ENCODE results near the gene RASA3. TPM values are rescaled to one million over a fixed set of nuclear protein-coding genes. Genes with fewer than 3 reads are reported as not detected.

RASA3 gene
- total RNA-seq, 1 experiment from 2014 or later: 18.6 TPM

DNA sequence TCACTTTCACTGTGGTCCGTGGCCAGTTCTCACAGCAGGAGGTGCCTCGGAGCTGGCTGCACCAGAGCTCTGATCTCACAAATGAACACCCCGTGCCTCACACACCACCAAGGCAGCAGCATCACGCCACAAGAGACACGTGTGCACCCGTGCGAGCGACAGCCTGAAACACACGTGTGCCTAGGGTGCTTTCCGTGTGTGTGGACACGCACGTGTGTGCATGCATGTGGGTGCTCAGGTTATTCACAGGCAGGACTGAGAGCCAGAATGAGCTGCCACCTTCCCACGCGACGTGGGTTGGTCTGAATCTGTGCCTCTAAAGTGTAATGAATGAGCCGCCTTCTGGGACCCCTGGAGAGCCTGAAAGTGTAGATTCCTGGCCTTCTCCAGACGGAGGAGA is 90.9 kb downstream of the RASA3 start:
- H3K9me2 ChIP-seq (ENCODE audit: insufficient read depth): no peaks in the 10 kb centered on the region
- no peak overlapping the region for H2AFZ ChIP-seq (ENCODE audit: low read depth, low read length, poor library complexity, severe bottlenecking)
- no peaks in the 10 kb centered on the region for H3K36me3 ChIP-seq (ENCODE audit: control insufficient read depth in 1 of 2, insufficient read depth in 2 of 2, low read length in 2 of 2)
- H3K4me1 ChIP-seq (ENCODE audit: control insufficient read depth in 1 of 2, insufficient read depth in 2 of 2, low read length in 2 of 2): peaks cover 4 to 13% of the 10 kb centered on the region in 2 experiments; a peak in 3 of 4 replicates
- TF ChIP-seq POLR2A (IDR thresholded peaks at IDR 0.05; ENCODE audit: borderline replicate concordance, extremely low read depth, insufficient read depth, insufficient read length) (no peak), EGR1 (IDR thresholded peaks at IDR 0.05; ENCODE audit: low read depth) (no peak), POLR2AphosphoS5 (IDR thresholded peaks at IDR 0.05; ENCODE audit: low read depth, low read length) (no peak), ZNF274 (IDR thresholded peaks at IDR 0.05; ENCODE audit: low read depth, low read length) (no peak), EZH2phosphoT487 (IDR thresholded peaks at IDR 0.05; ENCODE audit: borderline replicate concordance) (no peak), JUND (IDR thresholded peaks at IDR 0.05) (no peak), CBX3 (IDR thresholded peaks at IDR 0.05; ENCODE audit: low read depth) (no peak), FOSL1 (IDR thresholded peaks at IDR 0.05; ENCODE audit: low read depth) (no peak), MAX (IDR thresholded peaks at IDR 0.05) (no peak)
- TF ChIP-seq, protein P1, sequence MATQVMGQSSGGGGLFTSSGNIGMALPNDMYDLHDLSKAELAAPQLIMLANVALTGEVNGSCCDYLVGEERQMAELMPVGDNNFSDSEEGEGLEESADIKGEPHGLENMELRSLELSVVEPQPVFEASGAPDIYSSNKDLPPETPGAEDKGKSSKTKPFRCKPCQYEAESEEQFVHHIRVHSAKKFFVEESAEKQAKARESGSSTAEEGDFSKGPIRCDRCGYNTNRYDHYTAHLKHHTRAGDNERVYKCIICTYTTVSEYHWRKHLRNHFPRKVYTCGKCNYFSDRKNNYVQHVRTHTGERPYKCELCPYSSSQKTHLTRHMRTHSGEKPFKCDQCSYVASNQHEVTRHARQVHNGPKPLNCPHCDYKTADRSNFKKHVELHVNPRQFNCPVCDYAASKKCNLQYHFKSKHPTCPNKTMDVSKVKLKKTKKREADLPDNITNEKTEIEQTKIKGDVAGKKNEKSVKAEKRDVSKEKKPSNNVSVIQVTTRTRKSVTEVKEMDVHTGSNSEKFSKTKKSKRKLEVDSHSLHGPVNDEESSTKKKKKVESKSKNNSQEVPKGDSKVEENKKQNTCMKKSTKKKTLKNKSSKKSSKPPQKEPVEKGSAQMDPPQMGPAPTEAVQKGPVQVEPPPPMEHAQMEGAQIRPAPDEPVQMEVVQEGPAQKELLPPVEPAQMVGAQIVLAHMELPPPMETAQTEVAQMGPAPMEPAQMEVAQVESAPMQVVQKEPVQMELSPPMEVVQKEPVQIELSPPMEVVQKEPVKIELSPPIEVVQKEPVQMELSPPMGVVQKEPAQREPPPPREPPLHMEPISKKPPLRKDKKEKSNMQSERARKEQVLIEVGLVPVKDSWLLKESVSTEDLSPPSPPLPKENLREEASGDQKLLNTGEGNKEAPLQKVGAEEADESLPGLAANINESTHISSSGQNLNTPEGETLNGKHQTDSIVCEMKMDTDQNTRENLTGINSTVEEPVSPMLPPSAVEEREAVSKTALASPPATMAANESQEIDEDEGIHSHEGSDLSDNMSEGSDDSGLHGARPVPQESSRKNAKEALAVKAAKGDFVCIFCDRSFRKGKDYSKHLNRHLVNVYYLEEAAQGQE (IDR thresholded peaks at IDR 0.05; ENCODE audit: low read depth): no peak
- TF ChIP-seq, protein P2, sequence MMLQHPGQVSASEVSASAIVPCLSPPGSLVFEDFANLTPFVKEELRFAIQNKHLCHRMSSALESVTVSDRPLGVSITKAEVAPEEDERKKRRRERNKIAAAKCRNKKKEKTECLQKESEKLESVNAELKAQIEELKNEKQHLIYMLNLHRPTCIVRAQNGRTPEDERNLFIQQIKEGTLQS (IDR thresholded peaks at IDR 0.05): no peak
- POLR2A ChIA-PET: no interaction called here
- H3K4me2 ChIP-seq (ENCODE audit: low read length): no peak overlapping the region
- BruUV-seq (replicated peaks): no TSS peak
- RAD21 ChIA-PET (ENCODE audit: low non-redundant PET in 1 of 2, low total read pairs in 2 of 2, uncharacterized antibody in 2 of 2, unreplicated experiment in 2 of 2): no interaction called here
- intact Hi-C loops (cut with micrococcal nuclease): no loop called here
- ATAC-seq (no peak), DNase-seq (ENCODE audit: low read depth, low spot score) (no peak)
- CTCF ChIA-PET: no interaction called here
- H3K4me3 ChIP-seq (replicated peaks in 1 of 2; ENCODE audit: low read depth in 1 of 2, low read length in 2 of 2): no peak overlapping the region
- H3K9ac ChIP-seq (ENCODE audit: low read length): no peak overlapping the region
- H3K9me3 ChIP-seq (ENCODE audit: control insufficient read depth in 1 of 2, insufficient read depth in 1 of 2, low read depth in 1 of 2, low read length in 2 of 2): no peaks in the 10 kb centered on the region
- H4K20me1 ChIP-seq (ENCODE audit: insufficient read depth): no peaks in the 10 kb centered on the region
- no peak overlapping the region for H3K27ac ChIP-seq (ENCODE audit: low read depth, low read length)
- no peaks in the 10 kb centered on the region for H3K79me2 ChIP-seq (ENCODE audit: insufficient read depth, low read length)
- no peaks in the 10 kb centered on the region for H3K27me3 ChIP-seq (ENCODE audit: insufficient read depth, low read length)

Data from HCT116 (cell line).